Gastroesophageal sphincter (tissue), 4 donors: ENCODE results near the gene MTX1. TPM values are rescaled to one million over a fixed set of nuclear protein-coding genes. Genes with fewer than 3 reads are reported as not detected.
"Not testable (repeated sequence)": the region's sequence is repeated elsewhere in the genome, so short reads cannot be mapped to it uniquely, and the experiment has no call there.

Experiments used
- ATAC-seq: fragments of 150-250 bp; one replicate; pipeline ENCODE4 v1.9.1; 2016; ENCODE audit warnings: mild to moderate bottlenecking, moderate library complexity
- H3K27ac ChIP-seq, 4 donors: fragments of 200-600 bp; sonication (generic) in 3 of 4; 1 replicate in 3 of 4; 2 replicates in 1 of 4; pipeline ENCODE4 v1.5.1; 2016 to 2019
- H3K27me3 ChIP-seq: fragments of 200-600 bp; sonication (generic); one replicate; pipeline ENCODE4 v1.5.1; 2019
- H3K36me3 ChIP-seq, 2 donors: fragments of 200-600 bp; sonication (generic); one replicate each; pipeline ENCODE4 v1.5.1; 2019; ENCODE audit warnings: control low read depth in 1 of 2
- H3K4me1 ChIP-seq, 3 donors: fragments of 200-600 bp; sonication (generic); 1 replicate in 2 of 3; 2 replicates in 1 of 3; pipeline ENCODE4 v1.5.1; 2016 to 2019; ENCODE audit warnings: control low read depth in 2 of 3
- H3K4me3 ChIP-seq, 2 donors: fragments of 200-600 bp; sonication (generic); one replicate each; pipeline ENCODE4 v1.5.1; 2019; ENCODE audit warnings: mild to moderate bottlenecking in 1 of 2, moderate library complexity in 1 of 2
- H3K9me3 ChIP-seq, 3 donors: fragments of 200-600 bp; sonication (generic); one replicate each; pipeline ENCODE4 v1.5.1; 2017 to 2019; ENCODE audit warnings: control low read depth in 2 of 3
- EP300 ChIP-seq: sonication (generic); formaldehyde crosslinking; IDR thresholded peaks from one replicate; pipeline ENCODE4 v1.6.1; 2017; ENCODE audit warnings: antibody characterized with exemption, mild to moderate bottlenecking
- POLR2A ChIP-seq, 2 donors: fragments of 450-650 bp; IDR thresholded peaks; one replicate each; pipeline ENCODE4 v1.6.1; 2017; ENCODE audit warnings: antibody characterized with exemption in 2 of 2, mild to moderate bottlenecking in 2 of 2, moderate library complexity in 1 of 2
- POLR2AphosphoS5 ChIP-seq: sonication (generic); formaldehyde crosslinking; IDR thresholded peaks from one replicate; pipeline ENCODE4 v1.6.1; 2017; ENCODE audit warnings: antibody characterized with exemption
- WGBS, 2 donors: methylation state at CpG; one replicate each; pipeline ENCODE4 v1.1.5; 2018; ENCODE audit warnings: low coverage in 1 of 2; 5-methylcytosine and 5-hydroxymethylcytosine counted together
- total RNA-seq, 4 donors: library from RNA; depleted of rRNA; stranded (reverse); fragments of >200 nt; gene quantifications; one replicate each; pipeline ENCODE4 v1.1.0, GENCODE V29; 2016
- TF ChIP-seq, protein P1 (sequence below), 4 experiments: fragments of 200-600 bp in 2 of 4; fragments of 450-650 bp in 2 of 4; sonication (generic) in 1 of 4; IDR thresholded peaks; one replicate each; pipeline ENCODE4 v1.5.1; 2017 to 2019; ENCODE audit warnings: antibody characterized with exemption in 4 of 4, mild to moderate bottlenecking in 2 of 4, moderate library complexity in 2 of 4

Gene MTX1
- total RNA-seq, 4 donors from 2014 or later: 28.3 to 36.0 (median 32.6) TPM

GRCh38 chr1:155226910-155227260 is 18.4 kb downstream of the MTX1 start:
- Histone ChIP-seq H3K36me3 (no peaks in the 10 kb centered on the region), H3K4me1 (peaks cover 0 to 38% (median 14%) of the 10 kb centered on the region in 3 donors), H3K4me3 (peak overlapping the region; percentile 53 to 65), H3K27ac (peak overlapping the region; percentile 86 to 90 (median 89)), H3K27me3 (no peaks in the 10 kb centered on the region), H3K9me3 (no peaks in the 10 kb centered on the region)
- peak; percentile 31 for ATAC-seq
- 0% methylated on average over 4 to 19 of the region's 19 CpGs for WGBS, 2 donors
- TF ChIP-seq POLR2AphosphoS5: no peak
- TF ChIP-seq, protein P1, sequence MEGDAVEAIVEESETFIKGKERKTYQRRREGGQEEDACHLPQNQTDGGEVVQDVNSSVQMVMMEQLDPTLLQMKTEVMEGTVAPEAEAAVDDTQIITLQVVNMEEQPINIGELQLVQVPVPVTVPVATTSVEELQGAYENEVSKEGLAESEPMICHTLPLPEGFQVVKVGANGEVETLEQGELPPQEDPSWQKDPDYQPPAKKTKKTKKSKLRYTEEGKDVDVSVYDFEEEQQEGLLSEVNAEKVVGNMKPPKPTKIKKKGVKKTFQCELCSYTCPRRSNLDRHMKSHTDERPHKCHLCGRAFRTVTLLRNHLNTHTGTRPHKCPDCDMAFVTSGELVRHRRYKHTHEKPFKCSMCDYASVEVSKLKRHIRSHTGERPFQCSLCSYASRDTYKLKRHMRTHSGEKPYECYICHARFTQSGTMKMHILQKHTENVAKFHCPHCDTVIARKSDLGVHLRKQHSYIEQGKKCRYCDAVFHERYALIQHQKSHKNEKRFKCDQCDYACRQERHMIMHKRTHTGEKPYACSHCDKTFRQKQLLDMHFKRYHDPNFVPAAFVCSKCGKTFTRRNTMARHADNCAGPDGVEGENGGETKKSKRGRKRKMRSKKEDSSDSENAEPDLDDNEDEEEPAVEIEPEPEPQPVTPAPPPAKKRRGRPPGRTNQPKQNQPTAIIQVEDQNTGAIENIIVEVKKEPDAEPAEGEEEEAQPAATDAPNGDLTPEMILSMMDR (IDR thresholded peaks at IDR 0.05): no peak
- no peak for TF ChIP-seq POLR2A (IDR thresholded peaks at IDR 0.05)
- no peak for TF ChIP-seq EP300

GRCh38 chr1:155227261-155228095 is 19.0 kb downstream of the MTX1 start:
- peak; percentile 55 for TF ChIP-seq POLR2AphosphoS5
- peak; percentile 35 to 59 for TF ChIP-seq POLR2A (IDR thresholded peaks at IDR 0.05)
- TF ChIP-seq, protein P1 (IDR thresholded peaks at IDR 0.05): peak in 1 of 4 experiments; percentile 7
- TF ChIP-seq EP300: no peak
- Histone ChIP-seq H3K4me1 (peaks cover 2 to 43% (median 19%) of the 10 kb centered on the region in 3 donors), H3K9me3 (no peaks in the 10 kb centered on the region), H3K27ac (peak overlapping the region; percentile 89 to 96 (median 90)), H3K27me3 (no peaks in the 10 kb centered on the region), H3K4me3 (peak overlapping the region; percentile 54 to 65), H3K36me3 (no peaks in the 10 kb centered on the region)
- peak; percentile 98 for ATAC-seq
- 0% methylated on average over 11 to 25 of the region's 42 CpGs for WGBS, 2 donors

GRCh38 chr1:155228096-155228427 is 19.6 kb downstream of the MTX1 start:
- 37 to 40% methylated on average over 4 to 7 of the region's 9 CpGs for WGBS, 2 donors
- no peaks in the 10 kb centered on the region for H3K27me3 ChIP-seq
- peaks cover 2 to 48% (median 19%) of the 10 kb centered on the region in 3 donors for H3K4me1 ChIP-seq
- TF ChIP-seq POLR2AphosphoS5 (no peak), EP300 (no peak), POLR2A (IDR thresholded peaks at IDR 0.05) (no peak)
- TF ChIP-seq, protein P1 (IDR thresholded peaks at IDR 0.05): no peak
- no peaks in the 10 kb centered on the region for H3K36me3 ChIP-seq
- no peaks in the 10 kb centered on the region for H3K9me3 ChIP-seq
- no peak for ATAC-seq
- H3K4me3 ChIP-seq: peak overlapping the region; percentile 54 to 65
- peak overlapping the region; percentile 89 to 96 (median 90) for H3K27ac ChIP-seq

DNA sequence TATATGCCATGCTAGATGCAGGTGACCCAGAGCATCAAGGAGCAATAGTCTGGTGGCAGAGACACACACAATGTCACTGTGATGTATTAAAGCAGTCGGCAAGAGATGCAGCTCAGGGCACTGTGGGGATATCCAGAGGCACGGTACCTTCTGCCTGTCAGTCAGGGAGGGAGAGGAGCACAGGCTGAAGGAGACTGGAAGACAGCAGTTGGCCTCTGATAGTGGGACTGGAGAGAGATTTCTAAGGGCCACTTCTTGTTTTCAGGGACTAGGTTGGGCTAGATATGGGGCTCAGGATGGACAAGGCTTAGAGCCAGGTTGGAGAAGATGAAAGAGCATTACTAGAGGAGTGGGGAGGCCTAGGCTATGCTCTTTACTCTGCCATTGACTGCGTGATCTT is 22.8 kb downstream of the MTX1 start:
- H3K4me1 ChIP-seq: peaks cover 2 to 33% (median 17%) of the 10 kb centered on the region in 3 donors
- peak overlapping the region in 3 of 4 donors; percentile 65 to 80 (median 71) for H3K27ac ChIP-seq
- ATAC-seq, H3K4me3 ChIP-seq, H3K9me3 ChIP-seq, H3K27me3 ChIP-seq: not testable (repeated sequence)
- WGBS, 2 donors: 42 to 55% methylated on average over 2 of the region's 3 CpGs
- H3K36me3 ChIP-seq: peaks cover 0 to 12% of the 10 kb centered on the region in 2 donors

DNA sequence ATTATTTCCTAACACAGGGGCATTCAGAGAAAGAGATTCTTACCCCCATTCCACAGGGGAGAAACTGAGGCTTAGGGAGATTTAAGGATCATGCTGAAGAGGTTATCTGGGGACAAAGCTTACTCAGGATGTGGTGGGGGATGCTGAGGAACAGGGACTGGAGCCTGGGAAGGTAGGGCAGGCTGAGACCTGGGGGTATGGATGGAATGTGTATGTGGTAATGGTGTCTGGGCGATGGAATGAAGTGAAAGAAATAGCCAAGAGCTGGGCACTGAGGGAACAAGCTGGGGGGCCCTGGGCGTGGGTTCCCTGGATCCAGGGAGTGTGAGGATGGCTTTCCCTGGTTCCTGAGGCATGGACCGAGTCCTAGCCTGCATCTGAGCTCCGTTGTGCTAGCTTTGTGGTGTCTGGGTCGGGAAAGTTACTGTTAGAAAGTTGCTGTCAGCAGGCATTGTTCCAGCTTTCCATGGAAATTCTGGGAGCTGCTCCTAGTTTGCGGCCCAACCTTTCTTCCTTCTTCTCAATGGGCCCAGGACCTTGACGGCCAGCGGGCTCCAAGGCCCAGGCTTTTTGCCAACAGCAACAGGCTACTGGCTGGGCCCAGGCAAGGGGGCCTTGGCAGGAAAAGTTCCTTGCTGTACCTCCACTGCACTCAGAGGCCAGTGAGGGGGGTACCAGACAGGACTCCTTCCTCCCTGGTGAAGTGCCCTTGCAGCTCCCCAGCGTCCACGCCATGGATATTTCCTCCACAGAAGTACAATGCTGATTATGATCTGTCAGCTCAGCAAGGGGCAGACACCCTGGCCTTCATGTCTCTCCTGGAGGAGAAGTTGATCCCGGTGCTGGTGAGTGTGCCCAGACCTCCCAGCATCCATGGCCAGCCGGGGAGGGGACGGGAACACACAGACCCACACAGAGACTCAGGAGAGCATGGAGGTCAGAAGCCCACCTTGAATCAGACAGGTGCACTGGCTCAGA is 23.8 kb downstream of the MTX1 start:
- H3K4me3 ChIP-seq, ATAC-seq, H3K27me3 ChIP-seq, H3K9me3 ChIP-seq: not testable (repeated sequence)
- Histone ChIP-seq H3K36me3 (peaks cover 0 to 21% of the 10 kb centered on the region in 2 donors), H3K27ac (peak overlapping the region; percentile 13 to 80 (median 68)), H3K4me1 (peaks cover 2 to 26% (median 11%) of the 10 kb centered on the region in 3 donors)
- WGBS, 2 donors: 25% methylated on average over 2 of the region's 13 CpGs; no CpG with 5 or more reads in 1 of the 2 donors

DNA sequence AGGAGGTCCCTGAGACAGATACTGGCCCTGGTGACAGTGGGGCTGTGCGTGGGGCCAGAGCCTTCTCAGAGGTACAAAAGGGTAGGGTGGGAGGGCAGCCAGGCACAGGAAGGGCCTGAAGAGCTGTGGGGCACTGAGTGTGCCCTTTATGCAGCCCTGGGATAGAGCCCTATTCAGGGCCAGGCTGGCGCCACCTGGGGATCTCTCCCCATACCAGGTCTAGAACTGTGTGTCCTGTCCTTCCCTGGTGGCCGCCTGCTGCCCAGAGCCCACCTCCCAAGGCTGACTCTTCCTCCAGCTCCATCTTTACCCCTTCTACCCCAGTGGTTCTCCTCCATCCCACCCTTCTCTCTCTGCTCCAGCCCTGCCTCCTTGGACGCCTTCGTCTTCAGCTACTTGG is 25.0 kb downstream of the MTX1 start:
- peaks cover 0 to 33% of the 10 kb centered on the region in 2 donors for H3K36me3 ChIP-seq
- not testable (repeated sequence) for ATAC-seq, H3K9me3 ChIP-seq, H3K27ac ChIP-seq, H3K4me3 ChIP-seq, H3K27me3 ChIP-seq
- WGBS, 2 donors: 88% methylated on average over 1 of the region's 5 CpGs; no CpG with 5 or more reads in 1 of the 2 donors
- H3K4me1 ChIP-seq: peaks cover 2 to 18% (median 11%) of the 10 kb centered on the region in 3 donors

GRCh38 chr1:155235375-155235774 is 26.9 kb downstream of the MTX1 start:
- 83% methylated on average over 3 of the region's 9 CpGs; no CpG with 5 or more reads in 1 of the 2 donors for WGBS, 2 donors
- H3K4me3 ChIP-seq, H3K27ac ChIP-seq, H3K27me3 ChIP-seq, H3K9me3 ChIP-seq, ATAC-seq: not testable (repeated sequence)
- H3K36me3 ChIP-seq: peaks cover 0 to 48% of the 10 kb centered on the region in 2 donors
- peaks cover 2 to 26% (median 14%) of the 10 kb centered on the region in 3 donors for H3K4me1 ChIP-seq
